AG04449 (cell line): ENCODE results near the gene ERG.

ENCODE experiments used
- CTCF ChIA-PET: fragments of 350-600 bp; formaldehyde crosslinking; extraction: SDS; loops from one replicate; lab custom pipeline; 2021; ENCODE audit warnings: antibody characterized with exemption; lab: Yijun Ruan, JAX
- POLR2A ChIA-PET: fragments of 400-600, 350-600 bp; formaldehyde crosslinking; extraction: SDS; loops from one replicate; lab custom pipeline; 2020; ENCODE audit warnings: antibody characterized with exemption, inconsistent platforms; lab: Yijun Ruan, JAX
- DNase-seq: peaks from one replicate; pipeline ENCODE4 v3.0.0-alpha.2; 2010; ENCODE audit warnings: low read depth, low spot score
- H3K4me3 ChIP-seq: 2 replicates; pipeline ENCODE4 v1.5.1; 2011; ENCODE audit warnings: low read depth, mild to moderate bottlenecking, control low read depth, low read length
- TF ChIP-seq, protein P1 (sequence below): IDR thresholded peaks from one replicate; pipeline ENCODE4 v1.5.1; 2011; ENCODE audit warnings: mild to moderate bottlenecking, moderate library complexity, low read length, control low read depth, inconsistent platforms; ENCODE audit not compliant: insufficient read depth; ENCODE audit errors: missing control alignments

ERG gene

DNA sequence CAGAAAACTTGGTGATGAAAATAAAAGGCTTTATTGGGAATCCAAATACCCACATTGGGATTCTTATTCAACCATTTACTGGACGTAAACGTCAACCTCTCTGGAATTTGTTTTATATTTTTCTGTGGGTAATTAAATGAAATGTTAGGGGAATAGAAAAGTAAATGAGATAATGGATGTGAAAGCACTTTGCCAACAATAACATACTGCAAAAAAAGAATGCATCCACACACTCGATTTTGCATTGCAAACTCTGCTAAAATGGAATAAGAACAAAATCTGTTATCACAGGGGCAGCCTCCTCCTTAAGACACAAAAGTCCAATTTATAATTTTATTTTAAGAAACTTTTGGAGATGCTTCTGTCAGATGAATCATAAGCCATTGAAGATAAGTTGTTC lies 88.4 kb downstream of the ERG start:
- no peak overlapping the region for H3K4me3 ChIP-seq
- CTCF ChIA-PET = no interaction called here
- POLR2A ChIA-PET = no interaction called here
- DNase-seq = no peak
- TF ChIP-seq, protein P1, sequence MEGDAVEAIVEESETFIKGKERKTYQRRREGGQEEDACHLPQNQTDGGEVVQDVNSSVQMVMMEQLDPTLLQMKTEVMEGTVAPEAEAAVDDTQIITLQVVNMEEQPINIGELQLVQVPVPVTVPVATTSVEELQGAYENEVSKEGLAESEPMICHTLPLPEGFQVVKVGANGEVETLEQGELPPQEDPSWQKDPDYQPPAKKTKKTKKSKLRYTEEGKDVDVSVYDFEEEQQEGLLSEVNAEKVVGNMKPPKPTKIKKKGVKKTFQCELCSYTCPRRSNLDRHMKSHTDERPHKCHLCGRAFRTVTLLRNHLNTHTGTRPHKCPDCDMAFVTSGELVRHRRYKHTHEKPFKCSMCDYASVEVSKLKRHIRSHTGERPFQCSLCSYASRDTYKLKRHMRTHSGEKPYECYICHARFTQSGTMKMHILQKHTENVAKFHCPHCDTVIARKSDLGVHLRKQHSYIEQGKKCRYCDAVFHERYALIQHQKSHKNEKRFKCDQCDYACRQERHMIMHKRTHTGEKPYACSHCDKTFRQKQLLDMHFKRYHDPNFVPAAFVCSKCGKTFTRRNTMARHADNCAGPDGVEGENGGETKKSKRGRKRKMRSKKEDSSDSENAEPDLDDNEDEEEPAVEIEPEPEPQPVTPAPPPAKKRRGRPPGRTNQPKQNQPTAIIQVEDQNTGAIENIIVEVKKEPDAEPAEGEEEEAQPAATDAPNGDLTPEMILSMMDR = no peak

DNA sequence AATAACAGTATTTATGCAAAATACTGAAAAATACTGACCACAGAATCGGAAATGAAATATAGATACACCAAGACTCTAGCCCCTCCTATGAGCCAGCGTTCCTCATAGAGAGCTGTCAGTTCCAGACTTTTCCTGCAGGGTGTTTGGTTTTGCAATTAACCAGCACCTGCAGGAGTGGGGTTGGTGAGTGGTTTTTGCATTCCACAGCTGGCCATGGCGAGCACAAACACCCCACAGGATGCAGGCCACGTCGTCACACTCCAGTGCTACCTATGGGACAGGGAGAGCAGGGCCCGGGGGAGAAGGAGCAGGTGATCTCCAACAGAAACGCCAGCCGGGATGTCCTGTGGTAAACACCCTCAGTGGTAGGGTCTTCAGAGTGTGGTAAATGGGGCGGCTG lies 94.1 kb downstream of the ERG start:
- no peak for DNase-seq
- no peak overlapping the region for H3K4me3 ChIP-seq
- TF ChIP-seq, protein P1 = no peak
- POLR2A ChIA-PET = no interaction called here
- CTCF ChIA-PET = no interaction called here

DNA sequence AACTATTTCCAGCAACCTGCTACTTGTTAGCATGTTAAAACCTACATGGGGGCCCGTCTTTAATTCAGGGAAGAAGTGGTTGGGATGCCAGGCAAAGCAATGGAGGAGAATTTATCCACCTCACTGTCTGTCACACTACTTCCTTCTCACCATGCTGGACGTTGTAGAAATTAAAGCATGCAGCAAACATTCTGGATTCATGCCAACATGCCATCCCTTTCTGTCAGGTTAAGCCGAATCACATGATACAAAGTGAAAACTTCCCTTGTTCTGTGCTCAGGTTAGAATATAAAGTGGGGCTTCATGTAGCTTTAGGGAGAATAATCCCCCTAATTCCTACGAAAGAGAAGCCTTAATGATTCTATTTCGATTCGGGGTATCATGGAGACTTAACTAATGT lies 95.5 kb downstream of the ERG start:
- POLR2A ChIA-PET = no interaction called here
- TF ChIP-seq, protein P1 = no peak
- CTCF ChIA-PET = no interaction called here
- no peak for DNase-seq
- no peak overlapping the region for H3K4me3 ChIP-seq

DNA sequence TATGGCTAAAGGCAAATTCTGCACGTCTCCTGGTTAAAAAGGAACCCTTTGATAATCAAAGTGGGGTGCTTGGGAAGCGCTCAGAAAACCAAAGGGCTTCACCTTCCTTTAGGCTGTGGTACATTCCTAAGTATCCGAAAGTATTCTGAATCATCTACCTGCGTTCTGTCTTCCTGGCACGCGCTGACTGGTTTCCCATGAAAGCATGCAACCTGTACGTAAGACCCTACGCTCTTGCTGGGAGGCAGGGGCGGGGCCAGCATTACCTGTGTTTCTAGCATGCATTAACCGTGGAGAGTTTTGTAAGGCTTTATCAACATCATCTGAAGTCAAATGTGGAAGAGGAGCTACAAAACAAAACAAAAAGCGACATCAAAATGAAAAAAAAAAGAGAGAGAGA lies 96.0 kb downstream of the ERG start:
- ChIA-PET CTCF (interaction anchor here (1.6 kb wide), 1 partner anchor 22 kb away, joined by 4 read pairs; no protein-coding TSS in a partner anchor), POLR2A (no interaction called here)
- H3K4me3 ChIP-seq = no peak overlapping the region
- TF ChIP-seq, protein P1 = no peak
- DNase-seq = no peak

DNA sequence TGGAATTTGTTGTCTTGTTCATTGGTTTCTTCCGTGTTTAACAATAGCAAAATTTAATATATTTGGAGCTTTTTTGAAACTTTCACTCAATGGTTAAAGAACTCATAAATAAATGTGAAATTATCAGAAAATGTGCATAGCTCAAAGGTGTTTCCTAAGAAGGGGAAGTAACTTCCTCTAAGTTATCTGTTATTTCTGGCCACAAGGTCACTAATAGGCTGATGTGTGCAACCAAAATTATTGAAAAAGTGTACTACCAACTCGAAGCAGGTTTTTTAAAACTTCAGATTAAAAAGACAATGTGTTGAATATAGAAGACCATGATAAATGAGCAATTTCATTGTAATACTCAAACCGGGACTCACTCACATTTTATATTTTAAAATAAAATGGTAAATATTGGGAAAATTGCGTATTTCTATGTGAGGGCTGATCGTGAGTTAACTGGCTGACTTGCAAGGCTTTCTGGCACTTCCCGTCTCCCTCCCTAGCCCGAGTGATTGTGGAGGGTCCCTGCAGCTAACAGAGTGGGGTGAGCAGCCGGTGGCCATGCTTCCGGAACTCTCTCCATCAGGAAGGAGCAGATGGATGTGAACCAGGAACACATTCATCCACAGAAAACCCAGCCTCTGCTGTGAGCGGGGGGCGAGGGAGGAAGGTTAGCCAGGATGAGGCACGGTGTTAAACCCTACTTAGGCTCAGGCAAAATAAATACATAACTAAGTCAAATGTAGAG lies 96.9 kb downstream of the ERG start:
- ChIA-PET CTCF (interaction anchor here (1.6 kb wide), 1 partner anchor 22 kb away, joined by 4 read pairs; no protein-coding TSS in a partner anchor), POLR2A (no interaction called here)
- DNase-seq = no peak
- TF ChIP-seq, protein P1 = no peak
- H3K4me3 ChIP-seq = no peak overlapping the region

DNA sequence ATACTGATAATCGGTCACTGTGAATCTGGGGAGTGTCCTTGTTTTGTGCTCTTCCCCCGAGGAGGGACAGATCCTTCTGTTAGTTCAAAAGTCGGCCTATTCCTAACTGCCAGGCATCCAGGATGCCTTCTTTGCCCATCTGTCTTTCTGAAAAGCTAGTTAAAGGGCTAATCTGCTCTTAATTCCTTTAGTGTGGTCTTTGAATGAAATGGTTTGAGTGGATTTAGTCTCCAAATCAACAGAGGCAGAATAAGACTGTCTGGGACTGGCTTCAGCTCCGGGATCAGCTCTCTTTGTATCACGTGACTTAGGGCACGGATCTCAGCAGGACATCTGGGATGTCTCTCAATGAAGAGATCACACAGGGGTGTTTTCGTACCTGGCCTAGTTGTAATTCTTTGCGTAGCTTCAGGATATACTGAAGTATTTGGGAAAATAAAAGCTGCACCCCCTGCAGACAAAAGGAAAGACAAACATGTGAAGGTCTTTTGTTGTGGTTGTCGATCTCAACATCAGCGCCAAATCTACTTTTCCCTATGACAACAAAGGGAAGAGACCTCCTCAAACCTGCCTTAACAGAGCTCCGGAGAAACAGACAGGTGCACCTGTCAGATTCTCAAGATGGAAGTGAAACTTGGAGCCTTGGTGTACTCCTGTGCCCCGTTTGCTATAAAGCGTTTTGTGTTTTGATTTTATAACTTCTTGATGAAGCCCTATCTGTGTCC lies 97.9 kb downstream of the ERG start:
- H3K4me3 ChIP-seq = no peak overlapping the region
- TF ChIP-seq, protein P1 = no peak
- DNase-seq = no peak
- CTCF ChIA-PET = no interaction called here
- POLR2A ChIA-PET = no interaction called here
